PC-3 (cell line): Measurements from ENCODE around the gene ZNF417.

Experiments
- CTCF ChIP-seq: fragments of 300-600 bp; sonication (generic); conservative IDR thresholded peaks from 2 replicates; pipeline ENCODE4 v1.5.1; 2017; ENCODE audit warnings: antibody characterized with exemption, low read depth, mild to moderate bottlenecking, low read length
- EZH2 ChIP-seq: fragments of 300-600 bp; sonication (generic); IDR thresholded peaks from one replicate; pipeline ENCODE4 v1.6.1; 2017; ENCODE audit warnings: antibody characterized with exemption, mild to moderate bottlenecking, low read length; ENCODE audit not compliant: unreplicated experiment
- EZH2phosphoT487 ChIP-seq: fragments of 300-600 bp; sonication (generic); IDR thresholded peaks from 2 replicates; pipeline ENCODE4 v1.6.1; 2018; ENCODE audit warnings: mild to moderate bottlenecking, antibody characterized with exemption, low read length, borderline replicate concordance

DNA sequence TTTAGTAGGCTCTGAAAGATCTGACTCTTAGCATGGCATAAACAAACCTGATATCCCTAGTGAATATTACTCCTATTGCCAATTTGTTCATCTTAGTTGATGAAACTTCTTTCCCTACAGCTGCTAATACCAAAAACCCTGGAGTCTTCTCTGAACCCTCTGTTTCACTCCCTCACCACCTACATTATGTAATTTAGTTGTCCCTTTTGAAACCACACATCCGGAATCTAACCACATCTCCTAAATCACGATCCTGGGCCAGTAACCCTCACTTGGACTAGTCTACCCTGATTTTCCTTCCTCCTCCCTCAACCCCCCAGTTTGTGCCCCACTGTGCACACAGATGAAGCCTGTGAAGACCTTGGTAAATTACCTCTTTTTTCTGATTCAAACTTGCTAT, 29.9 kb upstream of the ZNF417 start:
- TF ChIP-seq EZH2phosphoT487 (no peak), CTCF (no peak), EZH2 (no peak)
